NB4 (cell line): ENCODE measurements around the gene PPP2R5D.

Experiments
- DNase-seq: peaks from one replicate; pipeline ENCODE4 v3.0.0; 2010; ENCODE audit warnings: low read depth
- H3K4me3 ChIP-seq: one replicate; pipeline ENCODE4 v1.5.1; 2011; ENCODE audit warnings: mild to moderate bottlenecking, low read depth, low read length, moderate library complexity
- MYC ChIP-seq: IDR thresholded peaks from 2 replicates; pipeline ENCODE4 v1.6.1; 2011; ENCODE audit warnings: low read depth, low read length
- POLR2A ChIP-seq: IDR thresholded peaks from 2 replicates; pipeline ENCODE4 v1.6.1; 2011; ENCODE audit warnings: mild to moderate bottlenecking; ENCODE audit not compliant: insufficient read length; ENCODE audit errors: extremely low read depth
- TF ChIP-seq, protein P1 (sequence below): IDR thresholded peaks from 2 replicates; pipeline ENCODE4 v1.6.1; 2011; ENCODE audit warnings: low read depth, low read length
- TF ChIP-seq, protein P2 (sequence below): IDR thresholded peaks from one replicate; pipeline ENCODE4 v1.5.1; 2012; ENCODE audit warnings: low read depth, low read length

PPP2R5D gene

DNA sequence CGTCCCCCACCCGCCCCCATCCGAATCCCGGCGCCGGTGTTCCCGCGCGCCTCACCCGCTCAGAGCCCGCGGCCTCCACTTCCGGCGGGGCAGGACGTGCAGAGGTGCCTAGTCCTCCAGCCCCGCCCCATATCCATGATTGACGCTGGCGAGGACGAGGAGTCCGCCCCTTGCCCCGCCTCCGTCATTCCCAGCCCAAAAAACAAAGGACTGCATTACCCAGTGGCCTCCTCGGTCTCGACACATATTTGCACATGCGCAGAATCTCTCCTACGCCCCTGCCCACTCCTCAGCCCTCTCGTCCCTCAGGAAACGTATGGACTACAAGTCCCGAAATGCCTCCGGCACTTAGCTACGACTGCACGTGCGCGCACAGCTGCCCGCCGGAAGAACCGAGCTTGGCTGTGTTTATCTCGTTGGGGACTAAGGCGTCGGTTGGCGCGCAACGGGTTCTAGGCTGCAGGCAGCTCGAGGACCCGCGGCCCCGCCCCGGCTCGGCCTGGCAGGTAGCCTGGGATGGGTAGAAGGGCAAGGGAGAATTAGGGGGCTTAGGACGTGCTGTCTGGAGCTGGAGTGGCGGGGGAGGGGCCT lies 29.6 kb downstream of the PPP2R5D start, which contains the start of the genes KLHDC3 and MEA1:
Gene KLHDC3 (plus strand): TSS at position 407 of the 591 bp plus-strand sequence. CDS start 2,944 bp downstream, outside the sequence.
Gene MEA1 (minus strand): TSS at position 104 of the 591 bp plus-strand sequence. CDS start 133 bp downstream, outside the sequence.
- DNase-seq = peak; percentile 100
- peak; percentile 49 for TF ChIP-seq POLR2A
- TF ChIP-seq, protein P1, sequence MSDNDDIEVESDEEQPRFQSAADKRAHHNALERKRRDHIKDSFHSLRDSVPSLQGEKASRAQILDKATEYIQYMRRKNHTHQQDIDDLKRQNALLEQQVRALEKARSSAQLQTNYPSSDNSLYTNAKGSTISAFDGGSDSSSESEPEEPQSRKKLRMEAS = peak; percentile 98
- TF ChIP-seq MYC = peak; percentile 84
- TF ChIP-seq, protein P2, sequence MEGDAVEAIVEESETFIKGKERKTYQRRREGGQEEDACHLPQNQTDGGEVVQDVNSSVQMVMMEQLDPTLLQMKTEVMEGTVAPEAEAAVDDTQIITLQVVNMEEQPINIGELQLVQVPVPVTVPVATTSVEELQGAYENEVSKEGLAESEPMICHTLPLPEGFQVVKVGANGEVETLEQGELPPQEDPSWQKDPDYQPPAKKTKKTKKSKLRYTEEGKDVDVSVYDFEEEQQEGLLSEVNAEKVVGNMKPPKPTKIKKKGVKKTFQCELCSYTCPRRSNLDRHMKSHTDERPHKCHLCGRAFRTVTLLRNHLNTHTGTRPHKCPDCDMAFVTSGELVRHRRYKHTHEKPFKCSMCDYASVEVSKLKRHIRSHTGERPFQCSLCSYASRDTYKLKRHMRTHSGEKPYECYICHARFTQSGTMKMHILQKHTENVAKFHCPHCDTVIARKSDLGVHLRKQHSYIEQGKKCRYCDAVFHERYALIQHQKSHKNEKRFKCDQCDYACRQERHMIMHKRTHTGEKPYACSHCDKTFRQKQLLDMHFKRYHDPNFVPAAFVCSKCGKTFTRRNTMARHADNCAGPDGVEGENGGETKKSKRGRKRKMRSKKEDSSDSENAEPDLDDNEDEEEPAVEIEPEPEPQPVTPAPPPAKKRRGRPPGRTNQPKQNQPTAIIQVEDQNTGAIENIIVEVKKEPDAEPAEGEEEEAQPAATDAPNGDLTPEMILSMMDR = no peak
- H3K4me3 ChIP-seq = peak within 1 kb of the TSS; percentile 92

DNA sequence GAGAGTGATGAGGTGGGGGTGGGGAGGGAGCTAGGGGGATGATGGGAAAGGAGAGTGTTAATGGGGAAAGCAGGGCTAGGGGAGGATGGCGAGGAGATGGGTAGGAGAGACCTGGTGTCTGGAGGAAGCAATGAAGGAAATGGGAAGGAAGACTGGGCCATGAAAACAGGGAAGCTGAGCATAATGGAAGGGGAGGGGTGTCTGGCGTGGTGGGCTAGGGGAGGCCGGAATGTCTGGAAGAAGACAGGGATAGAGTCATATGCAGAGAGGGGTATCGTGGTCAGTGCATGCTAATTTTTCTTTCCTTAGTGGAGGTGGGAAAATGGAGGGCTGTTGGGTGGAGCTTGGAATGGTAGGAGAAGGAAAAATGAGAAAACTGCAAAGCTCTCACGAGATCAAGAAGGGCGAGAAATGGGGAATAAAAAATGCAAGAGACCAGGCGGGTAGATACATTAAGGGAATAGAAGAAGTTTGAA lies 30.1 kb downstream of the PPP2R5D start:
- no peak for DNase-seq
- TF ChIP-seq, protein P2 = no peak
- TF ChIP-seq MYC (no peak), POLR2A (no peak)
- TF ChIP-seq, protein P1 = no peak

DNA sequence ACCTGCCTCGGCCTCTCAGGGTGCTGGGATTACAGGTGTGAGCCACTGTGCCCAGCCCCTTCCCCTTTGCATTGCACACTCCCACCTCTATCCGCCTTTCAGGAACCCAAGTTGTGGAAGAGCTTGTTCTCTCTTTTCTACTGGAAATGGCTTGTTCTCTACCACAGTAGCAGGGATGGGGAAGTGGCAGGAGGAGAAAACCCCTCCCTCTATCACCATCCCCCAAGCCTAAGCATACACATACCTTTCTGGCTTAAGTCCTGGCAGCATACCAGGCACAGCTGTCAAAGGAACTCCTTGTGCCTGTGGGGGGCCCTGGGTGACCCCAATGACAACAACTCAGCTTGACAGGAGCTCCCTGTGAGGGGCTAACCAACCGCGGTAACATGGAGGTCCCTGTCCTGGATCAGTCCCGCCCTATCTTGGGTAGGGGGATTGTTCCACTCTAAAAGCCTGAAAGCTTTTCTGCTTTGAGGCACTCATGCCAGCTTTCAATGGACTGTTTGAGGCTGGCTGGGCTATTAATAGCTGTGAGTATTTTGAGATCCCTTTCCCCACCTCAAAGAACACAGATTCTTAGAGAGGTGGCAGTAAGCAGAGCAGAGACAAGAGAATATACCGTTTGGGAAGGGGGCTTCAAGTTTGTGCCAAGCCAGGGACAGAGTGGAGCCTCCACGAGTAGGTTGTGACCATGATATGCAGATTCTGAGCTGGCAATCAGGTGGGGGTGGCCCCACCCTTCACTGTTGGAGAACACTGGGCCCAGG lies 32.0 kb downstream of the PPP2R5D start:
- no peak for TF ChIP-seq MYC
- TF ChIP-seq, protein P2 = no peak
- TF ChIP-seq POLR2A = no peak
- TF ChIP-seq, protein P1 = no peak
- no peak overlapping the region for H3K4me3 ChIP-seq
- no peak for DNase-seq

More for the DNA sequence above, 30.1 kb downstream of the PPP2R5D start:
- H3K4me3 ChIP-seq = peak overlapping the region; percentile 92

DNA sequence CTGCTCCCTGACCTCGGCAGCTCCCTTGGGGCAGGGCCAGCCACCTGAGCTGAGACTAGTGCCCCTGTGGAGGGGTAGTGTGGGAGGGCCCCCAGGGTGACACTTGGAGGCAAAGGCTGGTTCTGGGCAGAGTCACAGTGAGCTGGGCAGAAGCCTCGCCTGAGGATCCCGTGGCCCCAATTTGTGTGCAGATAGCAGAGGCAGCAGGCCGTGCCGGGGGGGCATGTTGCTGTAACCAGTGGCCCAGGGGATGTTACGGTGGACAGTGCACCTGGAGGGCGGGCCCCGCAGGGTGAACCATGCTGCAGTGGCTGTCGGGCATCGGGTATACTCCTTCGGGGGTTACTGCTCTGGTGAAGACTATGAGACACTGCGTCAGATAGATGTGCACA lies 32.6 kb downstream of the PPP2R5D start:
- H3K4me3 ChIP-seq = no peak overlapping the region
- no peak for DNase-seq
- TF ChIP-seq, protein P1 = no peak
- TF ChIP-seq POLR2A (no peak), MYC (no peak)
- TF ChIP-seq, protein P2 = no peak

DNA sequence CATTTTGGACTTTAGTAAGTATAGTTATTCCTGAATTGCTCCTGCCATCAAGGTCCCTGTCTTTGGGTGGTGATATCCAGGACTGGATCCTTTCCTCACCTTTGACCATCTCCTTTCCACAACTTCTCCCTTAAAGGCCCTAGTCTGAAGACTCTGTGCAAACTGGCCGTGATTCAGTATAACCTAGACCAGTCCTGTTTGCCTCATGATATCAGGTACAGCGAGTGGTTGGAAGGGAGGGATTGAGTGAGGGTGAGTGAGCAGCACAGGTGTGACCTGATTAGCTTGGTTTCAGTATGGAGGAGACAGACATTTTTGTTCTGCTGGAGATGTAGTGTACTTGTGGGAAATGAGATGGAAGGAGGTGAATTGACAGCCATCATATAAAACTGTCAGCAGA lies 34.8 kb downstream of the PPP2R5D start:
- TF ChIP-seq POLR2A (no peak), MYC (no peak)
- TF ChIP-seq, protein P2 = no peak
- TF ChIP-seq, protein P1 = no peak
- H3K4me3 ChIP-seq = no peak overlapping the region
- no peak for DNase-seq
